Measurements from ENCODE around the gene OR52E1.

GRCh38 chr11:5118893-5119292 lies 49.5 kb downstream of the OR52E1 start:
- TF ChIP-seq, protein P1, sequence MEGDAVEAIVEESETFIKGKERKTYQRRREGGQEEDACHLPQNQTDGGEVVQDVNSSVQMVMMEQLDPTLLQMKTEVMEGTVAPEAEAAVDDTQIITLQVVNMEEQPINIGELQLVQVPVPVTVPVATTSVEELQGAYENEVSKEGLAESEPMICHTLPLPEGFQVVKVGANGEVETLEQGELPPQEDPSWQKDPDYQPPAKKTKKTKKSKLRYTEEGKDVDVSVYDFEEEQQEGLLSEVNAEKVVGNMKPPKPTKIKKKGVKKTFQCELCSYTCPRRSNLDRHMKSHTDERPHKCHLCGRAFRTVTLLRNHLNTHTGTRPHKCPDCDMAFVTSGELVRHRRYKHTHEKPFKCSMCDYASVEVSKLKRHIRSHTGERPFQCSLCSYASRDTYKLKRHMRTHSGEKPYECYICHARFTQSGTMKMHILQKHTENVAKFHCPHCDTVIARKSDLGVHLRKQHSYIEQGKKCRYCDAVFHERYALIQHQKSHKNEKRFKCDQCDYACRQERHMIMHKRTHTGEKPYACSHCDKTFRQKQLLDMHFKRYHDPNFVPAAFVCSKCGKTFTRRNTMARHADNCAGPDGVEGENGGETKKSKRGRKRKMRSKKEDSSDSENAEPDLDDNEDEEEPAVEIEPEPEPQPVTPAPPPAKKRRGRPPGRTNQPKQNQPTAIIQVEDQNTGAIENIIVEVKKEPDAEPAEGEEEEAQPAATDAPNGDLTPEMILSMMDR (IDR thresholded peaks at IDR 0.05) = no peak
- no peak for TF ChIP-seq POLR2A (IDR thresholded peaks at IDR 0.05)
- TF ChIP-seq EP300 (IDR thresholded peaks at IDR 0.05) = no peak
